IPS DF 6.9 (cell line): ENCODE data around the gene LSP1.

Experiments
- DNase-seq: peaks from one replicate; pipeline ENCODE4 v3.0.0-alpha.2; 2013; ENCODE audit warnings: low read depth, low spot score
- H3K27ac ChIP-seq: one replicate; pipeline ENCODE4 v1.5.1; 2013; ENCODE audit warnings: low read length, control low read depth
- H3K27me3 ChIP-seq: 2 replicates; pipeline ENCODE4 v1.6.1; 2013; ENCODE audit warnings: mild to moderate bottlenecking, low read length; ENCODE audit not compliant: control insufficient read depth, insufficient read depth
- H3K36me3 ChIP-seq: 2 replicates; pipeline ENCODE4 v1.6.1; 2013; ENCODE audit warnings: low read length; ENCODE audit not compliant: control insufficient read depth, insufficient read depth
- H3K4me1 ChIP-seq: 2 replicates; pipeline ENCODE4 v1.6.1; 2013; ENCODE audit warnings: low read length; ENCODE audit not compliant: control insufficient read depth, insufficient read depth
- H3K4me3 ChIP-seq: 2 replicates; pipeline ENCODE4 v1.5.1; 2013; ENCODE audit warnings: mild to moderate bottlenecking, low read length
- H3K9me3 ChIP-seq: 2 replicates; pipeline ENCODE4 v1.6.1; 2013; ENCODE audit warnings: low read length, inconsistent platforms; ENCODE audit not compliant: control insufficient read depth, insufficient read depth
- WGBS: extraction: QIAGEN DNeasy Blood & Tissue Kit; methylation state at CpG from one replicate; pipeline ENCODE4 v1.1.7; 2013; ENCODE audit warnings: mixed read lengths, missing lambda C conversion rate; ENCODE audit not compliant: insufficient read length, insufficient coverage; 5-methylcytosine and 5-hydroxymethylcytosine counted together

LSP1 gene

DNA sequence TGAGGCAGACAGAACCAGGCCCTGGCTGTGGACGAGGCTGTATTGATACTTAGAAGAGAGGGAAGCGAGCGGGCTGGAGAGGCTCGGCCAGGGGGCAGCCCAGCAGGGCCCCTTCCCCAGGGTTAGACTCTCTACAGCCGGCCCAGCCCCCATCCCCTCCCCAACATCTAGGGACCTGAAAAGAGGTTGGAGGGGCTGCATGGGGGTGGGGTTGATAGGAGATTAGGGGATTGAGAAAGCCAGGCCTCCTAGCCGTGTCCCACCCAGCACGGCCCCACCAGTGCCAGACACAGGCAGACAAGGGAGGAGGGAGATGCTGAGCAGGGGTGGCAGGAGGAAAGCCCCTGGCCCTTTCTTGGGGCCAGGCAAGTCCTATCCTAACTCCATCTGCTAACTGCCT lies 5.7 kb downstream of the LSP1 start:
- Histone ChIP-seq H3K9me3 (no peaks in the 10 kb centered on the region), H3K36me3 (0 out of 2 replicates have a peak, but pooled peaks cover 3% of the 10 kb centered on the region), H3K27ac (no peak overlapping the region), H3K4me3 (no peak overlapping the region), H3K4me1 (peaks cover 5% of the 10 kb centered on the region), H3K27me3 (no peaks in the 10 kb centered on the region)
- no peak for DNase-seq
- WGBS, result no CpG with 5 or more reads among the region's 7 CpGs

DNA sequence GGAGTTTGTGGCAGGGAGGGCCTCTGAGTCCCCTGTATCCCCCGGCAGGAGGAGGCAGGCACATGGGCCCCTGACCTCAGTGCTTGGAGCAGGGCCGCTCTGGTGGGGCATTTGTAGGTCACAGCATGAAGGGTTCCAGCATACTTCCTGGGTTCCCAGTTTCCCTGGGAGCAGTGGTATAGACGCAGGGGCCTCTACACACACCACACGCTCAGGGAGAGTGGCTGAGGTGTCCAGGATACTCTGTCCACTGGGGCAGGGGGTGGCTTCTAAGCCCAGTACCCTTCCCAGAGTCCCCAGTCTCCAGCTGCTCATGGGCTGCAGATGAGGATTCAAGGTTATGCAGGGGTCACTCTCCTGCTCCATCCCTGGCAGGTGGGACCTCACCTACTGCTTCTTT lies 6.1 kb downstream of the LSP1 start:
- Histone ChIP-seq H3K9me3 (no peaks in the 10 kb centered on the region), H3K36me3 (0 out of 2 replicates have a peak, but pooled peaks cover 3% of the 10 kb centered on the region), H3K27ac (no peak overlapping the region), H3K27me3 (no peaks in the 10 kb centered on the region), H3K4me3 (no peak overlapping the region), H3K4me1 (peaks cover 7% of the 10 kb centered on the region)
- no CpG with 5 or more reads among the region's 4 CpGs for WGBS
- DNase-seq, result no peak

DNA sequence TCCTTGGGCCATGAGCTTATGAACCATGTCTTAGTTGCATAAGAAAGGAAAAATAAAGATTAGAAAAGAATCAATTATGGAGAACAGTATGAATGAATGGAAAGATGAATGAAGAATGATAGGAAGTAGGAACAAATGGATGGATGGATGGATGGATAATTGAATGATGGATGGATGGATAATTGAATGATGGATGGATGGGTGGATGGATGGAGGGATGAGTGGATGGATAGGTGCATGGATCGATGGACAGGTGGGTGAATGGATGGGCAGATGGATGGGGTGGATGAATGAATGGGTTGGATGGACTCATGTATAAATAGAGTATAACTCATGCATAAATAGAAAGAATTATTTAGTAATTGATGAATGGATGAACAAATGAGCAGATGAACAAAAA lies 7.2 kb downstream of the LSP1 start:
- H3K4me1 ChIP-seq, result peaks cover 7% of the 10 kb centered on the region
- no peak overlapping the region for H3K4me3 ChIP-seq
- H3K27ac ChIP-seq, result no peak overlapping the region
- no peaks in the 10 kb centered on the region for H3K27me3 ChIP-seq
- H3K9me3 ChIP-seq, result no peaks in the 10 kb centered on the region
- WGBS, result no CpG with 5 or more reads among the region's 1 CpG
- H3K36me3 ChIP-seq, result 0 out of 2 replicates have a peak, but pooled peaks cover 3% of the 10 kb centered on the region
- no peak for DNase-seq

DNA sequence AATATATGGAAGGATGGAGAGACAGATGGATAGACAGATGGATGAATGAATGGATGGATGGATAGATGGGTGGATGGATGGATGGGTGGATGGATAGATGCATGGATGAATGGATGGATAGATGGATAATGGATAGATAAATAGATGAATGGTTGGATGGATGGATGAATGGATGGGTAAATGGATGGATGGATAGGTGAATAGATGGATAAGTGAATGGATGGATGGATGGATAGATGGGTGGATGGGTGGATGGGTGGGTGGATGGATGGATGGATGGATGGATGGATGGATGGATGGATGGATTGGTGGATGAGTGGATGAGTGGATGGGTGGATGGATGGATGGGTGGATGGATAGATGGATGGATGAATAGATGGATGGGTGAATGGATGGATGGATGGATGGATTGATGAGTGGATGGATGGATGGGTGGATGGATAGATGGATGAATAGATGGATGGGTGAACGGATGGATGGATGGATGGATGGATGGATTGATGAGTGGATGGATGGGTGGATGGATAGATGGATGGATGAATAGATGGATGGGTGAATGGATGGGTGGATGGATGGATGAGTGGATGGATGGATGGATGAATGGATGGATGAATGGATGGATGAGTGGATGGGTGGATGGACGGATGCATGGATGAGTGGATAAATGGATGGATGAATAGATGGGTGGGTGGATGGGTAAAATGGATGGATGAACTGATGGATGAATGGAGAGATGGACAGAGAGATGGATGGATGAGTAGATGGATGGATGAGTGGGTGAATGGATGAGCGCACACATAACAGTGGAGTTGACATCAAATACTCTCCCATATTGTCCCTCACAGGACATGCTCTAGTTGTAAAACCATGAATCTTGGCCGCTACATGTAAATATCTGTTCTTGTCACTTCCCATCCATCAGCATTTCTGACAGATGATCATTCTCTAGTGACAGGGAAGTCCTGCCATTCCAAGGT lies 8.8 kb downstream of the LSP1 start:
- no CpG with 5 or more reads among the region's 4 CpGs for WGBS
- DNase-seq, result no peak
- H3K36me3 ChIP-seq, result 0 out of 2 replicates have a peak, but pooled peaks cover 3% of the 10 kb centered on the region
- H3K27me3 ChIP-seq, result no peaks in the 10 kb centered on the region
- no peaks in the 10 kb centered on the region for H3K9me3 ChIP-seq
- no peak overlapping the region for H3K4me3 ChIP-seq
- H3K4me1 ChIP-seq, result peaks cover 7% of the 10 kb centered on the region
- no peak overlapping the region for H3K27ac ChIP-seq

DNA sequence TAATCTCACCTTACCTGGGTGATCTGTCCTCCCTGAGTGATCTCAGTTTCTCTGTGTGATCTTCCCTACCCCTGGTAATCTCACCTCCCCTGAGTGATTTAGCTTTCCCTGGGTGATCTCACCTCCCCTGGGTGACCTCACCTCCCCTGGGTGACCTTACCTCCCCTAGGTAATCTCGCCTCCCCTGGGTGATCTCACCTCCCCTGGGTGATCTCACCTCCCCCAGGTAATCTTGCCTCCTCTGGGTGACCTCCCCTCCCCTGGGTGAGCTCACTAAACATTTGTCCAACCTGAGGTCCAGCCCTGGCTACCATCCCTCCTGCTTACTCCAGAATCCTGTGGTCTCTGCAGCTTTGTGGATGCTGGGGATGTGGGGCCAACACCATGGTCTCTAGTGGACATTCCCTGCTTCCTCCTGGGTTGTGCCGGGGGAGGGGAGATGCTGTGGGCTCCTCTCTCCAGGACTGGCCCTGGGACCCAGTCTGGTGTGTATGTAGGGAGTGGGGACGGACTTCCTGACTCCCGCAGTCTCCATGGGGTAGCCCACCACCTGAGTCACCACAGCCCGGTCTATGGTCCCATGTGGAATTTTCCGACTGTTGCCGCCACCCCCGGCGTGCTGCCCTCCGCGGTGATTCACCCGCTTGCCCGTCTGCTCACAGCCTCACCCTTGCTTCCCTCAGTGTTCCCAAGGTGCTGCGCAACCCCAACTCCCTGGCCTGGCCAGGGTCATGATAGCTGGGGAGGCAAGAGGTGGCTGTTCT lies 9.9 kb downstream of the LSP1 start:
- no peak for DNase-seq
- WGBS, result no CpG with 5 or more reads among the region's 14 CpGs
- Histone ChIP-seq H3K4me3 (no peak overlapping the region), H3K4me1 (peaks cover 7% of the 10 kb centered on the region), H3K9me3 (no peaks in the 10 kb centered on the region), H3K27me3 (no peaks in the 10 kb centered on the region), H3K27ac (no peak overlapping the region), H3K36me3 (0 out of 2 replicates have a peak, but pooled peaks cover 3% of the 10 kb centered on the region)

DNA sequence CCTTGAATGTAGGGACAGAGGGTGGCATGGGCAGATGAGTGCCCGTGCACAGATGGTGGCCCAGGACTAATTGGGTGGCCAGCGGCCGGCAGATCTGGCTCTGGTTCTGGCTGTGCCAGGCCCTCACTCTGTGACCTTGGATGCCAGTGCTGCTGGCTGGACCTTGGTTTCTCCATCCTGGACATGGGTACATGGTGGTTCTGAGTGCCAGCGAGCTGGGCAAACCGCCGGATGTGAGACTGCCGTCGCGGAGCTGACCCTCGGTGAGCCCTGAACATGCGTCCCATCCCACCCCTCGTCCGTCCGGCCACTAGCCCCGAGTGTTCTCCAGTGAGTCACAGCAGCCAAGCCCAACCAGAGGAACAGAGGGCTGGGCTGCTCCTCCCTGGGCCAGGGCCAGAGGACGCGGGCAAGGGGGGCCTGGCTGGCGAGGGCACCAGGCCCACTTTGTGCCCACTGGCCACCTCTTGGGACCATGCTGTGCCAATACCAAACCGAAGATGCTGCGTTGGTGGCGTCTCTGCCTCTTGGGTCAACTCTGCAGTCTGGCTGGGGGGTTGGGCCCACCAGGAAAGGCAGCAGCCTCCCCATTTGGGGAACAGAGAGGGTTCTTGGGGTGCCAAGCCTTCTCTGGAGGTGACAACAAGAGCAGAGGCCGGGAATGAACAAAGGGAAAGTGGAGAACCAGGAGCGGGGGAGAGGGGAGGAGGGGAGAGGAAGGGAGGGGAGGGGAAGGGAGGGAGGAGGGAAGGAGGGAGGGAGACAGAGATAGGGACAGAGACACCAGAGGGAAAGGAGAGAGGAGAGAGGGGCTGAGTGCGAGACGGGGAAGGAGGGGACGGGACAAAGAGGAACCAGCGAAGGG lies 10.7 kb downstream of the LSP1 start:
- Histone ChIP-seq H3K36me3 (0 out of 2 replicates have a peak, but pooled peaks cover 3% of the 10 kb centered on the region), H3K9me3 (no peaks in the 10 kb centered on the region), H3K4me1 (peaks cover 7% of the 10 kb centered on the region), H3K27me3 (no peaks in the 10 kb centered on the region), H3K27ac (no peak overlapping the region), H3K4me3 (no peak overlapping the region)
- WGBS, result no CpG with 5 or more reads among the region's 27 CpGs
- DNase-seq, result no peak

DNA sequence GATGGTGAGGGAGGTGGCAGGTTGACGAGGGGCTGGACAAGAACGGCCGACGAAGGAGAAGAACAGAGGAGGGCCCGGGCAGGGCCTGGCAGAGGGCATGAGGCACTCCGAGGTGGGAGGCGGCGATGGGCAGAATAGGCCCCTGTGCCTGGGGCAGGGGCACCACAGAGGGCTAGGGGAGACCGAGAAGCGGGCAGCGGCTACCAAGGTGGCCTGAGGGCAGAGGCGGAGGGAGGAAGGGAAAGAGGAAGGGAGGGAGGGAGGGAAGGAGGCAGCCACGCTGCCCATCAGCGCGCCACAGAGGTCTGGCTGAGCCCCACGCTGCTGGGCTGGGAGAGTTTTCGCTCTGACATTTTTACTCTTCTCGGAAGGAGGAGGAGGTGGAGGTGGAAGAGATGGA lies 11.3 kb downstream of the LSP1 start:
- no peaks in the 10 kb centered on the region for H3K27me3 ChIP-seq
- no peak for DNase-seq
- no peaks in the 10 kb centered on the region for H3K9me3 ChIP-seq
- WGBS, result no CpG with 5 or more reads among the region's 18 CpGs
- 0 out of 2 replicates have a peak, but pooled peaks cover 3% of the 10 kb centered on the region for H3K36me3 ChIP-seq
- no peak overlapping the region for H3K27ac ChIP-seq
- H3K4me1 ChIP-seq, result peaks cover 7% of the 10 kb centered on the region
- H3K4me3 ChIP-seq, result no peak overlapping the region

DNA sequence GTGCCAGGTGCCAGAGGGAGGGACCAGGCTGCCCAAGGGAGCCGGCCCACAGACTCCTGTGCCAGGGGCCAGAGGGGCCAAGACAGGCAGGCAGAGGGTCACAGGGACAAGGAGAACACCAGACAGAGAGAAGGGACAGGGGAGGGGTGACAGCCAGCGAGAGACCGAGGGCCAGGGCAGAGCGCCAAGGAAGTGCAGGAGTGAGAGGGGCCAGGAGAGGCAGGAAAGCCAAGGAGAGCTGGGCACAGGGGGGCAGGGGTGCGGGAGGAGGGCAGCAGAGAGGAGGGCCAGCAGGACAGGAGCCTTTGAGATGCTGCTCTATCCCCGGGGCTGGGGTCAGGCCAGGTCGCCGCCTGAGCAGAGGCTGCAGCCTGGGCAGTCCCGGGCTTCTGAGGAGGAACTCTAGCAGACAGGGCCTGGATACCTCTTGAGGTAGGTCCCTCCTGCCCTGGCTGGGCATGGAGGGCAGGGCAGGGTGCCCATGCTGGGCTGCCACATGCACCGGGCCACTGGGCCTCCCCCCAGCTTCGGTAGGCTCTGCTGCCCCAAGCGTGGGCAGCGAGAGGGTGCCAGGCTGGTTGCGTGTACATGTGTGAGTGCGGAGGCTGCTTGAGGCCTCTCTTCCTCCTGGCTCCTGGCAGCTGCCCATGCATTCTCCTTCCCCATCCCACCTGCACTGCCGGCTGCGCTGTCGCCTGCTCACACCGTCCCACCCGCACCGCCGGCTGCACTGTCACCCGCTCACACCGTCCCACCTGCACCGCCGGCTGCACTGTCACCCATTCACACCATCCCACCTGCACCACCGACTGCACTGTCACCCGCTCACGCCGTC lies 12.2 kb downstream of the LSP1 start:
- Histone ChIP-seq H3K9me3 (no peaks in the 10 kb centered on the region), H3K36me3 (0 out of 2 replicates have a peak, but pooled peaks cover 3% of the 10 kb centered on the region), H3K27ac (no peak overlapping the region), H3K4me1 (peaks cover 7% of the 10 kb centered on the region), H3K4me3 (no peak overlapping the region), H3K27me3 (no peaks in the 10 kb centered on the region)
- no CpG with 5 or more reads among the region's 30 CpGs for WGBS
- DNase-seq, result no peak

DNA sequence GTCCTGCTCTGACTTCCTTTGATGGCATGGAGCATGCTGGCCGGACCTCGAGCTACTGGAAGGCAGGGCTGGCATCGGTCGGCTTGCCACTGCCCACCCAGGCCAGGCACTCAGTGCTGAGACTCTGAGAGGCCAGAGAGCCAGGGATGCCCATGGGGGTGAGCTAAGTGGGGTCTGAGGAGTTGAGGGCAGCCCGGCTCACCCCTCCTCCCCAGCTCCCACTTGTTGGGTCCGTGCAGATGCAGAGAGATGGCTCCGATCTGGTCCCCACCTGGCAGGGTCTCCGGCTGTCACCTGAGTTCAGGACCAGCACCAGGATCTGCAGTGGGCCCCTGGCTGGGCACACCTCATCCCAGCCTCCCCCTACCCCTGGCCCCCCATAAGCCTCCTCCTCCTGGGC lies 13.3 kb downstream of the LSP1 start:
- no peak for DNase-seq
- H3K27me3 ChIP-seq, result no peaks in the 10 kb centered on the region
- H3K27ac ChIP-seq, result no peak overlapping the region
- no peaks in the 10 kb centered on the region for H3K9me3 ChIP-seq
- no CpG with 5 or more reads among the region's 8 CpGs for WGBS
- H3K4me3 ChIP-seq, result no peak overlapping the region
- H3K36me3 ChIP-seq, result 0 out of 2 replicates have a peak, but pooled peaks cover 3% of the 10 kb centered on the region
- H3K4me1 ChIP-seq, result peaks cover 7% of the 10 kb centered on the region
